ENCODE measurements around the gene SYT7. TPM values are rescaled to one million over a fixed set of nuclear protein-coding genes. Genes with fewer than 3 reads are reported as not detected.
A peak's percentile ranks its signal among the peaks of the same experiment; 100 is the strongest.

The SYT7 gene
- total and polyA plus RNA-seq, 2 donors = 0.14 to 1.3 TPM

DNA sequence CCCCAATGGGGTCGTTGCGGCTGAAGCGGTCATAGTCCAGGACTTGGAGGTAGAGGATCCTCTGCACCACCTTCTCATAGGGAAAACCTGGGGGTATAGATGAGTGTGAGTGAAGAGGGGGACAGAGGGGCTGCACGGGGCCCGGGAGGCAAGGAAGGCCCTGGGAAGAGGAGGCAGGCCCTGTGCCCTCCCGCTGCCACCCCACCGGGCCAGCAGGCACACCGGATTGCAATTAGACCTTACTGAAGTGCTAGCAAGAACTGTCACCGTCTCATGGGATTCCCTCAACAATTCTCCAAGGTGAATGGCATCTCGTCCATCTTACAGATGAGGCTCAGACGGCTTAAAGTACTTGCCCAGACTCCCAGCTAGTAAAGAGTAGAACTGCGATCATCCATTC, 56.4 kb downstream of the SYT7 start:
- DNase-seq (ENCODE audit: low read depth in 6 of 9, low spot score in 9 of 9) = no peak
- Histone ChIP-seq H3K9me3 (ENCODE audit: control insufficient read depth in 2 of 2, insufficient read depth in 1 of 2, low read length in 1 of 2) (no peaks in the 10 kb centered on the region), H3K27me3 (ENCODE audit: control insufficient read depth in 2 of 2, insufficient read depth in 1 of 2, low read length in 1 of 2) (peaks cover 0 to 22% of the 10 kb centered on the region in 2 donors), H3K4me1 (ENCODE audit: control insufficient read depth in 2 of 2, insufficient read depth in 2 of 2, low read length in 2 of 2) (no peaks in the 10 kb centered on the region), H3K36me3 (ENCODE audit: control insufficient read depth in 2 of 2, insufficient read depth in 2 of 2, low read length in 1 of 2) (no peaks in the 10 kb centered on the region), H3K4me3 (ENCODE audit: low read length in 2 of 2) (no peak overlapping the region), H3K27ac (ENCODE audit: low read depth in 1 of 2, low read length in 1 of 2) (no peak overlapping the region)
- 91% methylated on average over 12 of the region's 12 CpGs for WGBS

DNA sequence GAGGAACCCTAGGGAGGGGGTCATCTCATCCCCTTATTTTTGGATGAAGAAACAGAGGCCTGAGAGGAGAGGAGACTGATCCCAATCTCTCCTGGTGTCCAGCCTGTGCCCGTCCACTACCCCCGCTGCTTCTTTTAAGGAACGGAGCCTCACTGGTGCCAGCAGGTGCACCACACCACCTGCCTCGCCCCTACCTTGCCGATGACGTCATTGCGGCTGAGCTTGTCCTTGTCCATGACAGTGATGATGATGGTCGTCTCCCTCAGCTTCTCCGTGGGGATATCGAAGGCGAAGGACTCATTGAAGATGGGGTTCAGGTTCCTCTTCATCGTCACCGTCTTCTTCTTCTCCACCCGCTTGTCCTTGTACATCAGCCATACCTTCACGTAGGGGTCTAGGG, 58.0 kb downstream of the SYT7 start:
- 94% methylated on average over 15 of the region's 15 CpGs for WGBS
- Histone ChIP-seq H3K4me3 (ENCODE audit: low read length in 2 of 2) (no peak overlapping the region), H3K9me3 (ENCODE audit: control insufficient read depth in 2 of 2, insufficient read depth in 1 of 2, low read length in 1 of 2) (no peaks in the 10 kb centered on the region), H3K4me1 (ENCODE audit: control insufficient read depth in 2 of 2, insufficient read depth in 2 of 2, low read length in 2 of 2) (no peaks in the 10 kb centered on the region), H3K27ac (ENCODE audit: low read depth in 1 of 2, low read length in 1 of 2) (no peak overlapping the region), H3K36me3 (ENCODE audit: control insufficient read depth in 2 of 2, insufficient read depth in 2 of 2, low read length in 1 of 2) (no peaks in the 10 kb centered on the region), H3K27me3 (ENCODE audit: control insufficient read depth in 2 of 2, insufficient read depth in 1 of 2, low read length in 1 of 2) (peaks cover 0 to 30% of the 10 kb centered on the region in 2 donors)
- no peak for DNase-seq (ENCODE audit: low read depth in 6 of 9, low spot score in 9 of 9)

GRCh38 chr11:61518032-61518795, 62.7 kb downstream of the SYT7 start:
- 91% methylated on average over 23 of the region's 23 CpGs for WGBS
- no peak overlapping the region for H3K27ac ChIP-seq (ENCODE audit: low read depth in 1 of 2, low read length in 1 of 2)
- no peak for DNase-seq (ENCODE audit: low read depth in 6 of 9, low spot score in 9 of 9)
- H3K36me3 ChIP-seq (ENCODE audit: control insufficient read depth in 2 of 2, insufficient read depth in 2 of 2, low read length in 1 of 2) = no peaks in the 10 kb centered on the region
- no peaks in the 10 kb centered on the region for H3K9me3 ChIP-seq (ENCODE audit: control insufficient read depth in 2 of 2, insufficient read depth in 1 of 2, low read length in 1 of 2)
- peaks cover 0 to 33% of the 10 kb centered on the region in 2 donors for H3K27me3 ChIP-seq (ENCODE audit: control insufficient read depth in 2 of 2, insufficient read depth in 1 of 2, low read length in 1 of 2)
- peaks cover 0 to 9% of the 10 kb centered on the region in 2 donors for H3K4me1 ChIP-seq (ENCODE audit: control insufficient read depth in 2 of 2, insufficient read depth in 2 of 2, low read length in 2 of 2)
- no peak overlapping the region for H3K4me3 ChIP-seq (ENCODE audit: low read length in 2 of 2)

GRCh38 chr11:61516675-61517572, 64.0 kb downstream of the SYT7 start:
- no peaks in the 10 kb centered on the region for H3K36me3 ChIP-seq (ENCODE audit: control insufficient read depth in 2 of 2, insufficient read depth in 2 of 2, low read length in 1 of 2)
- peaks cover 0 to 9% of the 10 kb centered on the region in 2 donors for H3K4me1 ChIP-seq (ENCODE audit: control insufficient read depth in 2 of 2, insufficient read depth in 2 of 2, low read length in 2 of 2)
- 24% methylated on average over 23 of the region's 23 CpGs for WGBS
- no peak overlapping the region for H3K4me3 ChIP-seq (ENCODE audit: low read length in 2 of 2)
- no peak overlapping the region for H3K27ac ChIP-seq (ENCODE audit: low read depth in 1 of 2, low read length in 1 of 2)
- no peaks in the 10 kb centered on the region for H3K9me3 ChIP-seq (ENCODE audit: control insufficient read depth in 2 of 2, insufficient read depth in 1 of 2, low read length in 1 of 2)
- DNase-seq (ENCODE audit: low read depth in 6 of 9, low spot score in 9 of 9) = peak in 4 of 9 donors; percentile 32 to 63 (median 52)
- peaks cover 0 to 39% of the 10 kb centered on the region in 2 donors for H3K27me3 ChIP-seq (ENCODE audit: control insufficient read depth in 2 of 2, insufficient read depth in 1 of 2, low read length in 1 of 2)

DNA sequence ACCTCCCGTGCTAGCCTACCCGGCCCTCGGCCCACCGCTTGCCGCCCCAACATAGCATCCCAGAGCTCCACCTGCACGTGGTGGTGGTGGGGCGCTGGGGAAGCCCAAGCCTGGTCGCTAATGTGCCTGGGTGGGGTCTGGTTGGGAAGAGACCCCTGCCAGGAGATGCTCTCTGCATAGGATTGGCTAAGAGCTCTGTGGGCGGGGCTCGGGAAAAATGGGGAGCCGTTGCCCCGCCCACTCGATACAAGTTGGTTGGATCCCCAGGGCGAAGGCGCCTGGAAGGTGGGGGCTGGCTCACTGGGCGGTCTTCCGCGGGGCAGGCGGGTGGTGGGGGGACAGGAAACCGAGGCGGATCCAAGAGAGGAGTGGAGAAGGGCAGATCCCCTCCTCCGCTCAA, 64.7 kb downstream of the SYT7 start:
- Histone ChIP-seq H3K4me1 (ENCODE audit: control insufficient read depth in 2 of 2, insufficient read depth in 2 of 2, low read length in 2 of 2) (peaks cover 0 to 9% of the 10 kb centered on the region in 2 donors), H3K4me3 (ENCODE audit: low read length in 2 of 2) (no peak overlapping the region), H3K27me3 (ENCODE audit: control insufficient read depth in 2 of 2, insufficient read depth in 1 of 2, low read length in 1 of 2) (peaks cover 0 to 44% of the 10 kb centered on the region in 2 donors), H3K9me3 (ENCODE audit: control insufficient read depth in 2 of 2, insufficient read depth in 1 of 2, low read length in 1 of 2) (no peaks in the 10 kb centered on the region), H3K36me3 (ENCODE audit: control insufficient read depth in 2 of 2, insufficient read depth in 2 of 2, low read length in 1 of 2) (no peaks in the 10 kb centered on the region), H3K27ac (ENCODE audit: low read depth in 1 of 2, low read length in 1 of 2) (no peak overlapping the region)
- peak in 1 of 9 donors; percentile 10 for DNase-seq (ENCODE audit: low read depth in 6 of 9, low spot score in 9 of 9)
- WGBS = 28% methylated on average over 22 of the region's 22 CpGs

DNA sequence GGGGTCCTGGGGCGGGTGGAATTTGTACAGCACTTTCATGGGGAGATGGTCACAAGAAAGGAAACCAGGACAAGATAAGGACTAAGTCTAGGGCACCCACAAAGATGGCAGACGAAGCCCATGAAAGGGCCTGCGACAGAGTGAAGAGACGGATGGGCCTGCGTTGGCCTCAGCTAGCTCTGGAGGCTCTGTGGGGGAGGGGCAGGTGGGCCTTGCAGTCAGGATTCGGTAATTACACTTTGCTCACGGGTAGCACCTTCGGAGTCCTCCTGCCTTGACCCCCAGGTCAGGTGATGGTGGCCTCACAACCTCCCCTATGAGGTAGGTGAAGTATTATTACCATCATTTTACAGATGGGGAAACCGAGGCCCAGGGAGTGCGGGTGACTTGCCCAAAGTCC, 65.2 kb downstream of the SYT7 start:
- Histone ChIP-seq H3K27me3 (ENCODE audit: control insufficient read depth in 2 of 2, insufficient read depth in 1 of 2, low read length in 1 of 2) (peaks cover under 1 to 49% of the 10 kb centered on the region in 2 donors), H3K36me3 (ENCODE audit: control insufficient read depth in 2 of 2, insufficient read depth in 2 of 2, low read length in 1 of 2) (no peaks in the 10 kb centered on the region), H3K4me3 (ENCODE audit: low read length in 2 of 2) (no peak overlapping the region), H3K27ac (ENCODE audit: low read depth in 1 of 2, low read length in 1 of 2) (no peak overlapping the region), H3K4me1 (ENCODE audit: control insufficient read depth in 2 of 2, insufficient read depth in 2 of 2, low read length in 2 of 2) (peaks cover 0 to 9% of the 10 kb centered on the region in 2 donors), H3K9me3 (ENCODE audit: control insufficient read depth in 2 of 2, insufficient read depth in 1 of 2, low read length in 1 of 2) (no peaks in the 10 kb centered on the region)
- DNase-seq (ENCODE audit: low read depth in 6 of 9, low spot score in 9 of 9) = no peak
- WGBS = 93% methylated on average over 10 of the region's 10 CpGs

- no peak overlapping the region for H3K27ac ChIP-seq (ENCODE audit: low read depth in 1 of 2, low read length in 1 of 2)
- peaks cover 6 to 14% of the 10 kb centered on the region in 2 donors for H3K4me1 ChIP-seq (ENCODE audit: control insufficient read depth in 2 of 2, insufficient read depth in 2 of 2, low read length in 2 of 2)
- DNase-seq (ENCODE audit: low read depth in 6 of 9, low spot score in 9 of 9) = no peak
- peaks cover 10 to 63% of the 10 kb centered on the region in 2 donors for H3K27me3 ChIP-seq (ENCODE audit: control insufficient read depth in 2 of 2, insufficient read depth in 1 of 2, low read length in 1 of 2)
- 72% methylated on average over 11 of the region's 11 CpGs for WGBS
- H3K4me3 ChIP-seq (ENCODE audit: low read length in 2 of 2) = no peak overlapping the region
- no peaks in the 10 kb centered on the region for H3K36me3 ChIP-seq (ENCODE audit: control insufficient read depth in 2 of 2, insufficient read depth in 2 of 2, low read length in 1 of 2)
- no peaks in the 10 kb centered on the region for H3K9me3 ChIP-seq (ENCODE audit: control insufficient read depth in 2 of 2, insufficient read depth in 1 of 2, low read length in 1 of 2)
Measured at GRCh38 chr11:61514050-61514917, 66.6 kb downstream of the SYT7 start.

- H3K4me3 ChIP-seq (ENCODE audit: low read length in 2 of 2) = no peak overlapping the region
- H3K9me3 ChIP-seq (ENCODE audit: control insufficient read depth in 2 of 2, insufficient read depth in 1 of 2, low read length in 1 of 2) = no peaks in the 10 kb centered on the region
- 90% methylated on average over 11 of the region's 11 CpGs for WGBS
- no peak for DNase-seq (ENCODE audit: low read depth in 6 of 9, low spot score in 9 of 9)
- peaks cover 19 to 66% of the 10 kb centered on the region in 2 donors for H3K27me3 ChIP-seq (ENCODE audit: control insufficient read depth in 2 of 2, insufficient read depth in 1 of 2, low read length in 1 of 2)
- peaks cover 10 to 16% of the 10 kb centered on the region in 2 donors for H3K4me1 ChIP-seq (ENCODE audit: control insufficient read depth in 2 of 2, insufficient read depth in 2 of 2, low read length in 2 of 2)
- no peaks in the 10 kb centered on the region for H3K36me3 ChIP-seq (ENCODE audit: control insufficient read depth in 2 of 2, insufficient read depth in 2 of 2, low read length in 1 of 2)
- H3K27ac ChIP-seq (ENCODE audit: low read depth in 1 of 2, low read length in 1 of 2) = no peak overlapping the region
Measured at GRCh38 chr11:61513143-61513765, 67.6 kb downstream of the SYT7 start.
